WTC11 (cell line): ENCODE results near the gene DGKH.

ENCODE experiments used
- ATF3 ChIP-seq: sonication (generic); formaldehyde crosslinking; conservative IDR thresholded peaks from 2 replicates; pipeline ENCODE4 v1.8.1; 2022; ENCODE audit warnings: mild to moderate bottlenecking, missing genetic modification reagents
- CREM ChIP-seq: sonication (generic); formaldehyde crosslinking; IDR thresholded peaks from 2 replicates; pipeline ENCODE4 v1.8.1; 2022; ENCODE audit warnings: mild to moderate bottlenecking, missing genetic modification reagents, moderate library complexity
- CTCF ChIP-seq: fragments of 200-600 bp; IDR thresholded peaks from 2 replicates; pipeline ENCODE4 v1.8.0; 2022; ENCODE audit warnings: antibody characterized with exemption
- ESRRA ChIP-seq: sonication (generic); formaldehyde crosslinking; IDR thresholded peaks from 2 replicates; pipeline ENCODE4 v1.8.1; 2022; ENCODE audit warnings: mild to moderate bottlenecking, missing genetic modification reagents, borderline replicate concordance
- FOXK1 ChIP-seq: sonication (generic); formaldehyde crosslinking; IDR thresholded peaks from 2 replicates; pipeline ENCODE4 v1.8.0; 2022; ENCODE audit warnings: mild to moderate bottlenecking, moderate library complexity, missing genetic modification reagents
- HMGXB4 ChIP-seq: sonication (generic); formaldehyde crosslinking; IDR thresholded peaks from 2 replicates; pipeline ENCODE4 v1.8.1; 2023; ENCODE audit warnings: mild to moderate bottlenecking, moderate library complexity, missing genetic modification reagents
- KAT7 ChIP-seq: sonication (generic); formaldehyde crosslinking; IDR thresholded peaks from 2 replicates; pipeline ENCODE4 v1.8.1; 2023; ENCODE audit warnings: missing genetic modification reagents, mild to moderate bottlenecking, borderline replicate concordance
- MAX ChIP-seq: sonication (generic); formaldehyde crosslinking; IDR thresholded peaks from 2 replicates; pipeline ENCODE4 v1.8.0; 2022; ENCODE audit warnings: mild to moderate bottlenecking, missing genetic modification reagents
- SP1 ChIP-seq: sonication (generic); formaldehyde crosslinking; conservative IDR thresholded peaks from 2 replicates; pipeline ENCODE4 v1.8.1; 2022; ENCODE audit warnings: missing genetic modification reagents
- USF2 ChIP-seq: sonication (generic); formaldehyde crosslinking; IDR thresholded peaks from 2 replicates; pipeline ENCODE4 v1.8.1; 2023; ENCODE audit warnings: mild to moderate bottlenecking, missing genetic modification reagents, moderate library complexity
- ZBTB21 ChIP-seq: sonication (generic); formaldehyde crosslinking; IDR thresholded peaks from 2 replicates; pipeline ENCODE4 v1.8.1; 2023; ENCODE audit warnings: mild to moderate bottlenecking, missing genetic modification reagents, borderline replicate concordance
- ZNF232 ChIP-seq: sonication (generic); formaldehyde crosslinking; IDR thresholded peaks from 2 replicates; pipeline ENCODE4 v1.8.0; 2022; ENCODE audit warnings: mild to moderate bottlenecking, missing genetic modification reagents
- ZNF317 ChIP-seq: sonication (generic); formaldehyde crosslinking; IDR thresholded peaks from 2 replicates; pipeline ENCODE4 v1.8.1; 2023; ENCODE audit warnings: low read depth, mild to moderate bottlenecking, moderate library complexity, missing genetic modification reagents, borderline replicate concordance

- TF ChIP-seq SP1 (CRISPR knock-in tag) (no peak), CTCF (peak; percentile 67), FOXK1 (no peak), ATF3 (CRISPR knock-in tag) (no peak), USF2 (CRISPR knock-in tag) (no peak), CREM (no peak), ZNF317 (CRISPR knock-in tag) (no peak), ESRRA (CRISPR knock-in tag) (no peak), HMGXB4 (CRISPR knock-in tag) (no peak), ZBTB21 (no peak), ZNF232 (no peak), MAX (CRISPR knock-in tag) (no peak), KAT7 (CRISPR knock-in tag) (no peak)
Observed at GRCh38 chr13:42110410-42111155, 62.1 kb downstream of the DGKH start.
